H9 (cell line): ENCODE results near the gene NRP2. TPM values are rescaled to one million over a fixed set of nuclear protein-coding genes. Genes with fewer than 3 reads are reported as not detected.

ENCODE experiments used
- DNase-seq: peaks from one replicate; pipeline ENCODE4 v3.0.0-alpha.2; 2017
- H2AFZ ChIP-seq: one replicate; pipeline ENCODE4 v1.6.1; 2013; ENCODE audit warnings: mild to moderate bottlenecking, low read length, control low read depth, moderate library complexity
- H2AK5ac ChIP-seq: 2 replicates; pipeline ENCODE4 v1.6.1; 2013; ENCODE audit warnings: low read length, control low read depth, mixed read lengths; ENCODE audit not compliant: insufficient read length
- H2BK120ac ChIP-seq: one replicate; pipeline ENCODE4 v1.6.1; 2013; ENCODE audit warnings: low read depth, mild to moderate bottlenecking, low read length, control low read depth, inconsistent platforms; ENCODE audit not compliant: poor library complexity, severe bottlenecking
- H2BK12ac ChIP-seq: 2 replicates; pipeline ENCODE4 v1.6.1; 2013; ENCODE audit warnings: low read length, control low read depth, mixed read lengths, low read depth; ENCODE audit not compliant: insufficient read length
- H2BK15ac ChIP-seq: 2 replicates; pipeline ENCODE4 v1.6.1; 2013; ENCODE audit warnings: low read depth, low read length, control low read depth
- H2BK20ac ChIP-seq: one replicate; pipeline ENCODE4 v1.6.1; 2013; ENCODE audit warnings: low read depth, mild to moderate bottlenecking, low read length, control low read depth, inconsistent platforms; ENCODE audit not compliant: poor library complexity, severe bottlenecking
- H2BK5ac ChIP-seq: 2 replicates; pipeline ENCODE4 v1.6.1; 2013; ENCODE audit warnings: low read length, control low read depth, mixed read lengths; ENCODE audit not compliant: insufficient read length
- H3K14ac ChIP-seq: 2 replicates; pipeline ENCODE4 v1.6.1; 2013; ENCODE audit warnings: low read length, control low read depth; ENCODE audit not compliant: insufficient read depth
- H3K18ac ChIP-seq: 2 replicates; pipeline ENCODE4 v1.6.1; 2013; ENCODE audit warnings: low read depth, mild to moderate bottlenecking, mixed read lengths, low read length, control low read depth; ENCODE audit not compliant: insufficient read length
- H3K23ac ChIP-seq: 2 replicates; pipeline ENCODE4 v1.6.1; 2013; ENCODE audit warnings: low read length, control low read depth, mixed read lengths, low read depth; ENCODE audit not compliant: insufficient read length
- H3K23me2 ChIP-seq: 2 replicates; pipeline ENCODE4 v1.6.1; 2013; ENCODE audit warnings: low read depth, mild to moderate bottlenecking, mixed read lengths, low read length, control low read depth; ENCODE audit not compliant: insufficient read length, poor library complexity, severe bottlenecking
- H3K27ac ChIP-seq: 2 replicates; pipeline ENCODE4 v1.5.1; 2013; ENCODE audit warnings: low read length, control low read depth, mixed read lengths, low read depth; ENCODE audit not compliant: insufficient read length
- H3K27me3 ChIP-seq: 2 replicates; pipeline ENCODE4 v1.6.1; 2013; ENCODE audit warnings: low read length, control low read depth, inconsistent platforms; ENCODE audit not compliant: insufficient read depth
- H3K4ac ChIP-seq: 2 replicates; pipeline ENCODE4 v1.6.1; 2013; ENCODE audit warnings: low read depth, mild to moderate bottlenecking, control low read depth, inconsistent platforms, low read length, moderate library complexity
- H3K4me1 ChIP-seq: 2 replicates; pipeline ENCODE4 v1.6.1; 2013; ENCODE audit warnings: low read length, control low read depth, inconsistent platforms; ENCODE audit not compliant: insufficient read depth
- H3K4me2 ChIP-seq: 2 replicates; pipeline ENCODE4 v1.6.1; 2013; ENCODE audit warnings: low read length, control low read depth, mixed read lengths; ENCODE audit not compliant: insufficient read length, insufficient read depth
- H3K56ac ChIP-seq: 2 replicates; pipeline ENCODE4 v1.6.1; 2013; ENCODE audit warnings: low read depth, mild to moderate bottlenecking, mixed read lengths, low read length, control low read depth; ENCODE audit not compliant: insufficient read length
- H3K79me1 ChIP-seq: 2 replicates; pipeline ENCODE4 v1.6.1; 2013; ENCODE audit warnings: low read depth, mild to moderate bottlenecking, moderate library complexity, low read length, control low read depth, inconsistent platforms; ENCODE audit not compliant: insufficient read depth, poor library complexity, severe bottlenecking
- H3K79me2 ChIP-seq: 2 replicates; pipeline ENCODE4 v1.6.1; 2013; ENCODE audit warnings: low read length, control low read depth, inconsistent platforms; ENCODE audit not compliant: insufficient read depth
- H3K9ac ChIP-seq: 2 replicates; pipeline ENCODE4 v1.6.1; 2013; ENCODE audit warnings: low read length, control low read depth, mixed read lengths; ENCODE audit not compliant: insufficient read length; ENCODE audit errors: extremely low read depth
- H3K9me3 ChIP-seq: one replicate; pipeline ENCODE4 v1.6.1; 2013; ENCODE audit warnings: low read depth, low read length, inconsistent platforms; ENCODE audit not compliant: control insufficient read depth
- H3T11ph ChIP-seq: one replicate; pipeline ENCODE4 v1.6.1; 2013; ENCODE audit warnings: mild to moderate bottlenecking, low read length, control low read depth, inconsistent platforms
- H4K20me1 ChIP-seq: one replicate; pipeline ENCODE4 v1.6.1; 2013; ENCODE audit not compliant: control insufficient read depth, insufficient read length, insufficient read depth
- H4K5ac ChIP-seq: 2 replicates; pipeline ENCODE4 v1.6.1; 2013; ENCODE audit warnings: low read depth, mild to moderate bottlenecking, mixed read lengths, low read length, control low read depth; ENCODE audit not compliant: insufficient read length
- H4K8ac ChIP-seq: replicated peaks from 2 replicates; pipeline ENCODE4 v1.6.1; 2013; ENCODE audit warnings: low read length, control low read depth, mixed read lengths, low read depth; ENCODE audit not compliant: insufficient read length
- H4K91ac ChIP-seq: 2 replicates; pipeline ENCODE4 v1.6.1; 2013; ENCODE audit warnings: low read depth, mild to moderate bottlenecking, moderate library complexity, mixed read lengths, low read length, control low read depth; ENCODE audit not compliant: insufficient read length
- H3K27ac Mint-ChIP-seq, 3 experiments: 2 replicates in 2 of 3; 3 replicates in 1 of 3; pipeline ENCODE4 v1.8.0; 2020 to 2021; ENCODE audit warnings: mixed read lengths in 3 of 3, mild to moderate bottlenecking in 1 of 3, moderate library complexity in 1 of 3
- H3K27me3 Mint-ChIP-seq: 2 replicates; pipeline ENCODE4 v1.8.0; 2021; ENCODE audit warnings: low read depth, mild to moderate bottlenecking, moderate library complexity, mixed read lengths
- H3K36me3 Mint-ChIP-seq, 3 experiments: 2 replicates in 2 of 3; 3 replicates in 1 of 3; pipeline ENCODE4 v1.8.0; 2020 to 2021; ENCODE audit warnings: low read depth in 3 of 3, mixed read lengths in 3 of 3; ENCODE audit not compliant: insufficient read depth in 1 of 3
- H3K4me1 Mint-ChIP-seq, 2 experiments: 2 replicates each; pipeline ENCODE4 v1.8.0; 2020; ENCODE audit warnings: mixed read lengths in 2 of 2
- H3K4me3 Mint-ChIP-seq, 2 experiments: 2 replicates in 1 of 2; 3 replicates in 1 of 2; pipeline ENCODE4 v1.8.0; 2020 to 2021; ENCODE audit warnings: mild to moderate bottlenecking in 2 of 2, mixed read lengths in 2 of 2, moderate library complexity in 1 of 2
- H3K9me3 Mint-ChIP-seq, 2 experiments: 2 replicates in 1 of 2; 3 replicates in 1 of 2; pipeline ENCODE4 v1.8.0; 2020; ENCODE audit warnings: mild to moderate bottlenecking in 2 of 2, mixed read lengths in 2 of 2, moderate library complexity in 1 of 2
- WGBS: extraction: QIAGEN DNeasy Blood & Tissue Kit; methylation state at CpG from one replicate; pipeline ENCODE4 v1.1.7; 2013; ENCODE audit warnings: missing lambda C conversion rate, low lambda C conversion rate, mixed read lengths; ENCODE audit not compliant: insufficient read length; ENCODE audit errors: extremely low coverage; 5-methylcytosine and 5-hydroxymethylcytosine counted together
- total RNA-seq: library from RNA; stranded (reverse); gene quantifications from 2 replicates; pipeline ENCODE4 v1.2.1, GENCODE V29; 2021
- TF ChIP-seq, protein P1 (sequence below): fragments of 200-600 bp; sonication (generic); conservative IDR thresholded peaks from 3 replicates; pipeline ENCODE4 v1.8.0; 2021; ENCODE audit warnings: antibody characterized with exemption, mild to moderate bottlenecking

NRP2 gene
- total RNA-seq, 1 experiment from 2014 or later, result 19.7 TPM

DNA sequence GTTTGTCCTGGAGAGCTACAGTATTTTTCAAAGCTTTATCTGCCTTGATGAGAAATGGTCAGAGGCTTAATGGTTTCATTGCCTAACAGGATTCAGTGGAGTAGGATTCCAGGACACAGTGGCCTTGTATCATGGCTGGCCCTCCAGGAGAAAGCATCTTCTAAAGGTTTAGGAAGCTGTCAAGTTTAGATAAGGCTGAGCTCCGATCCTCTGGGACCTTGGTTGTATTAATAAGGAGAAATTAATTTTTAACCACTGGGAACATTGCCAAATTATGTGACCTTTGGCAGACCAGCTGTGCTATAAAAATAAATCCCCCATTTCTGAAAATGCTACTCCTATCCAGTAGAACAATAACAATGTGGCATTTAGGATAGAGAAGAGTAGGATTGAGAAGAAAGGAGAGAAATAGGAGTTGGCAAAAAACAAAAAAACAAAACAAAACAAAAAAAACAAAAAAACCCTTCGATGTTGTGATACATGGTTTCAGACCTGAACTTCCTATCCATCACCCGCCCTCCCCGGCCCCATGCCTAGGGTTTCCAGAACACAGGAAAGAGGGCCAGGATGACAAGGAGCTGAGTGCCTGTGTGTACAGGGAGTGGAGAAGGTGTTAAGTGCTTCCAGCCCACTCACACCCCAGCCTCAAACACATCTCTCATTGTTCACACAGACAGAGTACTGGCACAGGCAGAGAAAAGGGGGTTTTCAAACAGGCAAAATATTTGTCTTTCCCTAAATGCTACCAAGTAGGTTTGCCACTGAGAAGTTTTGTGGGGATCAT is 6.3 kb downstream of the NRP2 start:
- Histone ChIP-seq H3K79me1 (no peaks in the 10 kb centered on the region), H4K91ac (no peak overlapping the region), H4K8ac (no peak overlapping the region), H2AFZ (no peak overlapping the region), H2BK12ac (no peak overlapping the region), H4K20me1 (no peaks in the 10 kb centered on the region), H3K23me2 (peaks cover 26% of the 10 kb centered on the region), H4K5ac (no peak overlapping the region), H2BK5ac (no peak overlapping the region), H3K27ac (no peak overlapping the region), H2BK20ac (no peak overlapping the region), H3K9me3 (no peaks in the 10 kb centered on the region), H3K14ac (no peak overlapping the region), H2AK5ac (no peak overlapping the region), H3K18ac (no peak overlapping the region), H2BK120ac (no peak overlapping the region), H2BK15ac (no peak overlapping the region), H3K79me2 (peaks cover 2% of the 10 kb centered on the region; the same call in 1 of the 2 replicates), H3K27me3 (peaks cover 18% of the 10 kb centered on the region; the same call in 1 of the 2 replicates), H3K4ac (no peak overlapping the region), H3T11ph (no peak overlapping the region), H3K4me2 (no peak overlapping the region), H3K56ac (no peak overlapping the region), H3K9ac (no peak overlapping the region), H3K4me1 (peaks cover 2% of the 10 kb centered on the region; the same call in 1 of the 2 replicates), H3K23ac (no peak overlapping the region)
- DNase-seq, result no peak
- Mint-ChIP-seq H3K27ac (no peak overlapping the region), H3K9me3 (no peaks in the 10 kb centered on the region; a peak in 1 of 5 replicates), H3K4me1 (peaks cover 54 to 67% of the 10 kb centered on the region in 2 experiments), H3K27me3 (peaks cover 55% of the 10 kb centered on the region), H3K36me3 (peaks cover 0 to 9% (median 5%) of the 10 kb centered on the region in 3 experiments; a peak in 5 of 7 replicates), H3K4me3 (no peak overlapping the region)
- no CpG with 5 or more reads among the region's 4 CpGs for whole genome bisulfite sequencing
- TF ChIP-seq, protein P1, sequence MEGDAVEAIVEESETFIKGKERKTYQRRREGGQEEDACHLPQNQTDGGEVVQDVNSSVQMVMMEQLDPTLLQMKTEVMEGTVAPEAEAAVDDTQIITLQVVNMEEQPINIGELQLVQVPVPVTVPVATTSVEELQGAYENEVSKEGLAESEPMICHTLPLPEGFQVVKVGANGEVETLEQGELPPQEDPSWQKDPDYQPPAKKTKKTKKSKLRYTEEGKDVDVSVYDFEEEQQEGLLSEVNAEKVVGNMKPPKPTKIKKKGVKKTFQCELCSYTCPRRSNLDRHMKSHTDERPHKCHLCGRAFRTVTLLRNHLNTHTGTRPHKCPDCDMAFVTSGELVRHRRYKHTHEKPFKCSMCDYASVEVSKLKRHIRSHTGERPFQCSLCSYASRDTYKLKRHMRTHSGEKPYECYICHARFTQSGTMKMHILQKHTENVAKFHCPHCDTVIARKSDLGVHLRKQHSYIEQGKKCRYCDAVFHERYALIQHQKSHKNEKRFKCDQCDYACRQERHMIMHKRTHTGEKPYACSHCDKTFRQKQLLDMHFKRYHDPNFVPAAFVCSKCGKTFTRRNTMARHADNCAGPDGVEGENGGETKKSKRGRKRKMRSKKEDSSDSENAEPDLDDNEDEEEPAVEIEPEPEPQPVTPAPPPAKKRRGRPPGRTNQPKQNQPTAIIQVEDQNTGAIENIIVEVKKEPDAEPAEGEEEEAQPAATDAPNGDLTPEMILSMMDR, result no peak
